Neural cell (in vitro differentiated cells): Measurements from ENCODE around the gene DHRS3.

Experiments
- EP300 ChIP-seq: fragments of 450-650 bp; conservative IDR thresholded peaks from 2 replicates; pipeline ENCODE4 v1.6.1; 2014; ENCODE audit warnings: antibody characterized with exemption, mild to moderate bottlenecking, moderate library complexity; ENCODE audit not compliant: poor library complexity, severe bottlenecking
- EZH2 ChIP-seq: fragments of 200-600, 300-800 bp; shearing (Covaris generic), sonication (generic); IDR thresholded peaks from 2 replicates; pipeline ENCODE4 v1.6.1; 2014; ENCODE audit warnings: antibody characterized with exemption, low read length, borderline replicate concordance, mild to moderate bottlenecking; ENCODE audit not compliant: insufficient read depth, poor library complexity, severe bottlenecking
- MXI1 ChIP-seq: fragments of 450-650 bp; conservative IDR thresholded peaks from 2 replicates; pipeline ENCODE4 v1.6.1; 2014; ENCODE audit warnings: antibody characterized with exemption, mild to moderate bottlenecking; ENCODE audit not compliant: poor library complexity, severe bottlenecking
- POLR2AphosphoS5 ChIP-seq: IDR thresholded peaks from 2 replicates; pipeline ENCODE4 v1.6.1; 2012
- TF ChIP-seq, protein P1 (sequence below): fragments of 450-650 bp; IDR thresholded peaks from 2 replicates; pipeline ENCODE4 v1.5.1; 2014; ENCODE audit warnings: antibody characterized with exemption, mild to moderate bottlenecking, moderate library complexity; ENCODE audit not compliant: poor library complexity, severe bottlenecking
- TF ChIP-seq, protein P2 (sequence below): IDR thresholded peaks from 2 replicates; pipeline ENCODE4 v1.6.1; 2012; ENCODE audit warnings: borderline replicate concordance

DNA sequence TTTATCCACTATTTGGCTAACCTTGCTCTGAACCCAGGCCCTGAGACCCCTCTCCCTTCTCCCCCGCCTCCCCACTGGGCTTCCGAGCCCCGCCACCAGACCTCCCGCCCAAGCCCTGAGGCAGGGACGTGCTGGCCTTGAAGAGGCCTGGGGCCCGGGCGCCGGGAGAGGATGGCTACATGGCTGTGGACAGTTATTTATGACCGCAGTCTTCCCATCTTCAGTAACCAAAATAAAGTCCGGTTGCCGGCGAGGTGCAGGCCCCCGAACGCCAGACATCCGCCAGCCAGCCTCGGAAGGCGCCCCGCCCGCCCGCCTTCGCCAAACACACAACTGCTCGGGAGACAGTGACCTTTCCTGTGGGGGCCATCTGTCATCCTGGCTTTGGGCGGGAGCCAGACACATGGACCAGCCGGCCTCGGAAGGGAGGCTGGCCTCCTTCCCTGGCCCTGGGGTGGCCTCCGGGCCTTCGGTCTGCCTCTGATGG, 69.0 kb downstream of the DHRS3 start:
- TF ChIP-seq, protein P1, sequence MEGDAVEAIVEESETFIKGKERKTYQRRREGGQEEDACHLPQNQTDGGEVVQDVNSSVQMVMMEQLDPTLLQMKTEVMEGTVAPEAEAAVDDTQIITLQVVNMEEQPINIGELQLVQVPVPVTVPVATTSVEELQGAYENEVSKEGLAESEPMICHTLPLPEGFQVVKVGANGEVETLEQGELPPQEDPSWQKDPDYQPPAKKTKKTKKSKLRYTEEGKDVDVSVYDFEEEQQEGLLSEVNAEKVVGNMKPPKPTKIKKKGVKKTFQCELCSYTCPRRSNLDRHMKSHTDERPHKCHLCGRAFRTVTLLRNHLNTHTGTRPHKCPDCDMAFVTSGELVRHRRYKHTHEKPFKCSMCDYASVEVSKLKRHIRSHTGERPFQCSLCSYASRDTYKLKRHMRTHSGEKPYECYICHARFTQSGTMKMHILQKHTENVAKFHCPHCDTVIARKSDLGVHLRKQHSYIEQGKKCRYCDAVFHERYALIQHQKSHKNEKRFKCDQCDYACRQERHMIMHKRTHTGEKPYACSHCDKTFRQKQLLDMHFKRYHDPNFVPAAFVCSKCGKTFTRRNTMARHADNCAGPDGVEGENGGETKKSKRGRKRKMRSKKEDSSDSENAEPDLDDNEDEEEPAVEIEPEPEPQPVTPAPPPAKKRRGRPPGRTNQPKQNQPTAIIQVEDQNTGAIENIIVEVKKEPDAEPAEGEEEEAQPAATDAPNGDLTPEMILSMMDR, result no peak
- no peak for TF ChIP-seq EZH2
- TF ChIP-seq, protein P2, sequence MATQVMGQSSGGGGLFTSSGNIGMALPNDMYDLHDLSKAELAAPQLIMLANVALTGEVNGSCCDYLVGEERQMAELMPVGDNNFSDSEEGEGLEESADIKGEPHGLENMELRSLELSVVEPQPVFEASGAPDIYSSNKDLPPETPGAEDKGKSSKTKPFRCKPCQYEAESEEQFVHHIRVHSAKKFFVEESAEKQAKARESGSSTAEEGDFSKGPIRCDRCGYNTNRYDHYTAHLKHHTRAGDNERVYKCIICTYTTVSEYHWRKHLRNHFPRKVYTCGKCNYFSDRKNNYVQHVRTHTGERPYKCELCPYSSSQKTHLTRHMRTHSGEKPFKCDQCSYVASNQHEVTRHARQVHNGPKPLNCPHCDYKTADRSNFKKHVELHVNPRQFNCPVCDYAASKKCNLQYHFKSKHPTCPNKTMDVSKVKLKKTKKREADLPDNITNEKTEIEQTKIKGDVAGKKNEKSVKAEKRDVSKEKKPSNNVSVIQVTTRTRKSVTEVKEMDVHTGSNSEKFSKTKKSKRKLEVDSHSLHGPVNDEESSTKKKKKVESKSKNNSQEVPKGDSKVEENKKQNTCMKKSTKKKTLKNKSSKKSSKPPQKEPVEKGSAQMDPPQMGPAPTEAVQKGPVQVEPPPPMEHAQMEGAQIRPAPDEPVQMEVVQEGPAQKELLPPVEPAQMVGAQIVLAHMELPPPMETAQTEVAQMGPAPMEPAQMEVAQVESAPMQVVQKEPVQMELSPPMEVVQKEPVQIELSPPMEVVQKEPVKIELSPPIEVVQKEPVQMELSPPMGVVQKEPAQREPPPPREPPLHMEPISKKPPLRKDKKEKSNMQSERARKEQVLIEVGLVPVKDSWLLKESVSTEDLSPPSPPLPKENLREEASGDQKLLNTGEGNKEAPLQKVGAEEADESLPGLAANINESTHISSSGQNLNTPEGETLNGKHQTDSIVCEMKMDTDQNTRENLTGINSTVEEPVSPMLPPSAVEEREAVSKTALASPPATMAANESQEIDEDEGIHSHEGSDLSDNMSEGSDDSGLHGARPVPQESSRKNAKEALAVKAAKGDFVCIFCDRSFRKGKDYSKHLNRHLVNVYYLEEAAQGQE, result no peak
- no peak for TF ChIP-seq EP300
- no peak for TF ChIP-seq MXI1
- TF ChIP-seq POLR2AphosphoS5, result no peak
